ENCODE results near the gene SKAP2. TPM values are rescaled to one million over a fixed set of nuclear protein-coding genes. Genes with fewer than 3 reads are reported as not detected.

Gene SKAP2
- total and polyA plus RNA-seq, 10 of the 15 experiments (the other 5 are each of a cell fraction or from before 2014, with no cell fraction given), result 10.9 to 40.6 (median 23.5) TPM

DNA sequence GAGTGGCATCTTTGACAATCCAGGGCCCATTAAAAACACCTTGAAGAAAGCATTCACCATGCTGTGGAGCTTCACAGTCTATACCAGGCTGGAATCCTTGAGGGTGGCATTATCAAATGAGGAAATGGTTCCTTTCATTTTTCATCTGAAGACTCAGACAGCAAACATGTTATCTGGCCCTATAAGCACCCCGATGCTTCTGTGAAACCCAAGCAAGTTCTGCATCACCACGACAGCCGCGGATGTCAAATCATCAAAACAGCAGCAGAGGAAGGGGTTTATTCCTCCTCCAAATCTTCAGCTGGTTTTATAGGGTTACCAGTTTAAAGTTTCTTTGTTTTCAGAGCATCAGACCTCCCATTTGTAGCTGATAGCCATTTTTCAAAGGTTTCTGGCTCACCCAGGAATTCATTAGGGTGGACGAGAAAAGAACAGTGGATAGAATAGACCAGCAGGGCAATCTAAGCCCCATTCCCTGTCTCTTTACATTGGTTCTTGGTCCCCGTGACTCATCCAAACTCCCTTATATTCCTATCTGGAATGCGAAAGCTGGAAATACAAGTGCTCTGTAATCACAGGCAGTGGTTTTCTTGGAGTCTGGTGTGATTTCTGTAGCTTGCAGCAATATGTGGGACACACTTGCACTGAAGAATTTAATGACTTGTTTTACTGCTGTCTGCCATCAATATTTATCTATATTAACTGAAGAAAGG is 217.9 kb downstream of the SKAP2 start:
- intact Hi-C loops (cut with micrococcal nuclease; ENCODE audit: unreplicated experiment) (no loop called here), in situ Hi-C loops (cut with MboI) (no loop called here)
- no peak for TF ChIP-seq SKIL (IDR thresholded peaks at IDR 0.05; ENCODE audit: low read depth, poor library complexity, severe bottlenecking)
- RAD21 ChIA-PET (ENCODE audit: unreplicated experiment), result no interaction called here
- no peaks in the 10 kb centered on the region for H4K20me1 ChIP-seq (ENCODE audit: control insufficient read depth, insufficient read depth)
- SMC1A ChIA-PET (ENCODE audit: uncharacterized antibody, unreplicated experiment), result no interaction called here
- POLR2A ChIA-PET, result no interaction called here
- H3K4me3 ChIP-seq, result no peak overlapping the region
- CTCF ChIA-PET, result no interaction called here
- 72% methylated on average over 7 of the region's 7 CpGs for WGBS (ENCODE audit: insufficient coverage, insufficient replicate concordance, low lambda C conversion rate, missing lambda C conversion rate)
- no peaks in the 10 kb centered on the region for H3K27me3 ChIP-seq (replicated peaks in 1 of 2; ENCODE audit: control insufficient read depth in 2 of 2, insufficient read depth in 2 of 2, low read length in 1 of 2)
- no peaks in the 10 kb centered on the region for H3K36me3 ChIP-seq (ENCODE audit: control insufficient read depth in 2 of 2, insufficient read depth in 2 of 2, low read length in 1 of 2)
- H3K9me3 ChIP-seq (replicated peaks; ENCODE audit: control insufficient read depth, insufficient read depth, low read length), result no peaks in the 10 kb centered on the region
- no peak overlapping the region for H3K9ac ChIP-seq (ENCODE audit: control insufficient read depth, insufficient read depth, low read length)
- ATAC-seq (no peak), DNase-seq (ENCODE audit: low read depth, low spot score) (no peak), FAIRE-seq (no peak)
- H3K4me2 ChIP-seq (ENCODE audit: control insufficient read depth, insufficient read depth), result no peak overlapping the region
- no peaks in the 10 kb centered on the region for H3K79me2 ChIP-seq (ENCODE audit: control insufficient read depth, insufficient read depth, low read length)
- BruUV-seq (replicated peaks), result no TSS peak
- H3K27ac ChIP-seq (ENCODE audit: control insufficient read depth, insufficient read depth), result no peak overlapping the region
- H2AFZ ChIP-seq (ENCODE audit: control insufficient read depth, low read depth, low read length), result no peak overlapping the region
- no peaks in the 10 kb centered on the region for H3K4me1 ChIP-seq (ENCODE audit: control insufficient read depth, insufficient read depth, low read length)

DNA sequence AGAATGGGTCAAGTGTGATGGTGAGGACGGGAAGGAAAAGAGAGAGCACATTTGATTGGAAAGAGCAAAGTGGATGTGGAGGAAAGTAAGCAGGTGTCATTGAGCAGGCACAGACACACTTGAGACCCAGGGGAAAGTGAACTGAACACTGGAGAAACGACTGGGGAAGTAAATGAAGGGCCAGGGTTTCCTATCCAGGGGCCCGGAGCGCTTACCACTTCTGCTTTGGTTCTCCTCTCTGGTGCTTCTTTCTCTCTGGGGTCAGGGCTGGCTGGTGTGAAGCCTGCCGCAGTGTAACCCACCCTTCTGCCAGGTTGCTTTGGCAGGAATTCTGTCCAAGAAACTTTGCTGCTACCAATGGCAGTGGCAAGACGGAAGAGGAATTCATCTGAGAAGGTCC is 219.3 kb downstream of the SKAP2 start:
- Histone ChIP-seq H3K4me2 (ENCODE audit: control insufficient read depth, insufficient read depth) (no peak overlapping the region), H3K9ac (ENCODE audit: control insufficient read depth, insufficient read depth, low read length) (no peak overlapping the region), H3K79me2 (ENCODE audit: control insufficient read depth, insufficient read depth, low read length) (no peaks in the 10 kb centered on the region), H2AFZ (ENCODE audit: control insufficient read depth, low read depth, low read length) (no peak overlapping the region), H3K27ac (ENCODE audit: control insufficient read depth, insufficient read depth) (no peak overlapping the region), H3K27me3 (replicated peaks in 1 of 2; ENCODE audit: control insufficient read depth in 2 of 2, insufficient read depth in 2 of 2, low read length in 1 of 2) (no peaks in the 10 kb centered on the region), H3K4me3 (no peak overlapping the region), H3K9me3 (replicated peaks; ENCODE audit: control insufficient read depth, insufficient read depth, low read length) (no peaks in the 10 kb centered on the region), H3K4me1 (ENCODE audit: control insufficient read depth, insufficient read depth, low read length) (no peaks in the 10 kb centered on the region), H3K36me3 (ENCODE audit: control insufficient read depth in 2 of 2, insufficient read depth in 2 of 2, low read length in 1 of 2) (no peaks in the 10 kb centered on the region), H4K20me1 (ENCODE audit: control insufficient read depth, insufficient read depth) (no peaks in the 10 kb centered on the region)
- 40% methylated on average over 6 of the region's 6 CpGs for WGBS (ENCODE audit: insufficient coverage, insufficient replicate concordance, low lambda C conversion rate, missing lambda C conversion rate)
- intact Hi-C loops (cut with micrococcal nuclease; ENCODE audit: unreplicated experiment), result no loop called here
- ChIA-PET CTCF (no interaction called here), RAD21 (ENCODE audit: unreplicated experiment) (no interaction called here), POLR2A (no interaction called here), SMC1A (ENCODE audit: uncharacterized antibody, unreplicated experiment) (no interaction called here)
- FAIRE-seq, result no peak
- no peak for ATAC-seq
- BruUV-seq (replicated peaks), result no TSS peak
- no peak for DNase-seq (ENCODE audit: low read depth, low spot score)
- in situ Hi-C loops (cut with MboI), result no loop called here
- TF ChIP-seq TARDBP (IDR thresholded peaks at IDR 0.05; ENCODE audit: borderline replicate concordance) (no peak), CEBPB (IDR thresholded peaks at IDR 0.05; ENCODE audit: borderline replicate concordance in 1 of 2, low read depth in 2 of 2, low read length in 2 of 2) (no peak), IRF5 (IDR thresholded peaks at IDR 0.05; ENCODE audit: borderline replicate concordance) (no peak), POLR2AphosphoS5 (IDR thresholded peaks at IDR 0.05; ENCODE audit: low read length) (no peak), PML (IDR thresholded peaks at IDR 0.05; ENCODE audit: low read length) (no peak), ZNF207 (IDR thresholded peaks at IDR 0.05; ENCODE audit: borderline replicate concordance) (no peak), CHD2 (IDR thresholded peaks at IDR 0.05; ENCODE audit: borderline replicate concordance, low read depth, low read length) (no peak), GABPA (IDR thresholded peaks at IDR 0.05; ENCODE audit: low read depth) (no peak)

Data from GM12878 (cell line).